KBM-7 (cell line): ENCODE measurements around the gene EPB41.
"Not testable (repeated sequence)": the region's sequence is repeated elsewhere in the genome, so short reads cannot be mapped to it uniquely, and the experiment has no call there.

Experiments
- DNase-seq: peaks from one replicate; pipeline ENCODE4 v3.0.0-alpha.2; 2015
- in situ Hi-C: fragments of 300-500 bp; cut with MboI; formaldehyde crosslinking; loops from 2 replicates; pipeline ENCODE4 v1.14.3; 2020; ENCODE audit warnings: low sequenced_read_pairs, low pct_unique_long_range_greater_than_20kb, mixed read lengths

Gene EPB41

GRCh38 chr1:29079916-29080629, 165.7 kb downstream of the EPB41 start:
- DNase-seq, in situ Hi-C loops: not testable (repeated sequence)

- in situ Hi-C loops = no loop called here
- no peak for DNase-seq
Measured at GRCh38 chr1:29081201-29081600, 166.8 kb downstream of the EPB41 start.

- DNase-seq = no peak
- in situ Hi-C loops = no loop called here
Measured at GRCh38 chr1:29082519-29082918, 168.2 kb downstream of the EPB41 start.

- in situ Hi-C loops = no loop called here
- no peak for DNase-seq
Measured at GRCh38 chr1:29083317-29084195, 169.2 kb downstream of the EPB41 start.

GRCh38 chr1:29084196-29084521, 169.8 kb downstream of the EPB41 start:
- DNase-seq = no peak
- in situ Hi-C loops = no loop called here

- in situ Hi-C loops = no loop called here
- DNase-seq = no peak
Measured at GRCh38 chr1:29090937-29091618, 176.7 kb downstream of the EPB41 start.

GRCh38 chr1:29092704-29093103, 178.3 kb downstream of the EPB41 start:
- in situ Hi-C loops = not testable (repeated sequence)

GRCh38 chr1:29094433-29094832, 180.1 kb downstream of the EPB41 start:
- in situ Hi-C loops = no loop called here
- DNase-seq = no peak

More at GRCh38 chr1:29092704-29093103, 178.3 kb downstream of the EPB41 start:
- DNase-seq = not testable (repeated sequence)

- DNase-seq = no peak
- in situ Hi-C loops = no loop called here
Measured at GRCh38 chr1:29094954-29095353, 180.6 kb downstream of the EPB41 start.

GRCh38 chr1:29096231-29096886, 182.0 kb downstream of the EPB41 start:
- DNase-seq = no peak
- in situ Hi-C loops = no loop called here

GRCh38 chr1:29099286-29099685, 184.9 kb downstream of the EPB41 start:
- no peak for DNase-seq
- in situ Hi-C loops = no loop called here

- in situ Hi-C loops = no loop called here
- DNase-seq = no peak
Measured at GRCh38 chr1:29100487-29100886, 186.1 kb downstream of the EPB41 start.

GRCh38 chr1:29105822-29106221, 191.5 kb downstream of the EPB41 start:
- in situ Hi-C loops = no loop called here
- DNase-seq = no peak

GRCh38 chr1:29108041-29108440, 193.7 kb downstream of the EPB41 start:
- in situ Hi-C loops, DNase-seq: not testable (repeated sequence)

- in situ Hi-C loops = no loop called here
- no peak for DNase-seq
Measured at GRCh38 chr1:29112705-29113412, 198.5 kb downstream of the EPB41 start.

- no peak for DNase-seq
- in situ Hi-C loops = no loop called here
Measured at GRCh38 chr1:29113413-29114117, 199.2 kb downstream of the EPB41 start.

- in situ Hi-C loops = no loop called here
- DNase-seq = no peak
Measured at GRCh38 chr1:29114654-29115053, 200.3 kb downstream of the EPB41 start.

- in situ Hi-C loops = no loop called here
- DNase-seq = no peak
Measured at GRCh38 chr1:29117381-29117780, 203.0 kb downstream of the EPB41 start.
